Thyroid gland (tissue), 4 donors: ENCODE data around the gene OR14A2. TPM values are rescaled to one million over a fixed set of nuclear protein-coding genes. Genes with fewer than 3 reads are reported as not detected.

Source experiments
- DNase-seq, 2 donors: peaks; one replicate each; pipeline ENCODE4 v3.0.0-alpha.2; 2019
- H3K27ac ChIP-seq, 3 donors: fragments of 200-600 bp; sonication (generic); 1 replicate in 2 of 3; 2 replicates in 1 of 3; pipeline ENCODE4 v1.5.1; 2016 to 2019; ENCODE audit warnings: mild to moderate bottlenecking in 1 of 3, moderate library complexity in 1 of 3
- H3K27me3 ChIP-seq: fragments of 200-600 bp; sonication (generic); one replicate; pipeline ENCODE4 v1.5.1; 2019
- H3K36me3 ChIP-seq, 2 donors: fragments of 200-600 bp; sonication (generic); one replicate each; pipeline ENCODE4 v1.5.1; 2016 to 2019
- H3K4me1 ChIP-seq, 2 donors: fragments of 200-600 bp; sonication (generic); one replicate each; pipeline ENCODE4 v1.5.1; 2017 to 2019
- H3K4me3 ChIP-seq, 3 donors: fragments of 200-600 bp; sonication (generic); replicated peaks in 1 of 3; 1 replicate in 2 of 3; 2 replicates in 1 of 3; pipeline ENCODE4 v1.5.1; 2016; ENCODE audit warnings: mild to moderate bottlenecking in 1 of 3
- H3K9me3 ChIP-seq: fragments of 200-600 bp; sonication (generic); one replicate; pipeline ENCODE4 v1.5.1; 2017
- POLR2A ChIP-seq, 2 donors: fragments of 450-650 bp; IDR thresholded peaks; one replicate each; pipeline ENCODE4 v1.6.1; 2017; ENCODE audit warnings: antibody characterized with exemption in 2 of 2, mild to moderate bottlenecking in 2 of 2, moderate library complexity in 1 of 2
- WGBS, 2 donors: methylation state at CpG; one replicate each; pipeline ENCODE4 v1.1.5; 2017; 5-methylcytosine and 5-hydroxymethylcytosine counted together
- intact Hi-C: fragments of 100-400 bp; cut with DNase I; formaldehyde crosslinking; loops from one replicate; pipeline ENCODE4 v1.15.1; 2023
- total RNA-seq, 4 donors: library from RNA; depleted of rRNA; stranded (reverse); fragments of >200 nt; gene quantifications; one replicate each; pipeline ENCODE4 v1.2.3, GENCODE V29; 2016
- TF ChIP-seq, protein P1 (sequence below), 6 experiments: fragments of 200-600 bp in 3 of 6; fragments of 450-650 bp in 3 of 6; sonication (generic) in 3 of 6; IDR thresholded peaks; one replicate each; pipeline ENCODE4 v1.5.1; 2016 to 2019; ENCODE audit warnings: antibody characterized with exemption in 6 of 6, mild to moderate bottlenecking in 2 of 6, inconsistent platforms in 1 of 6, moderate library complexity in 1 of 6

OR14A2 gene
- total RNA-seq, 4 donors from 2014 or later, result not detected

DNA sequence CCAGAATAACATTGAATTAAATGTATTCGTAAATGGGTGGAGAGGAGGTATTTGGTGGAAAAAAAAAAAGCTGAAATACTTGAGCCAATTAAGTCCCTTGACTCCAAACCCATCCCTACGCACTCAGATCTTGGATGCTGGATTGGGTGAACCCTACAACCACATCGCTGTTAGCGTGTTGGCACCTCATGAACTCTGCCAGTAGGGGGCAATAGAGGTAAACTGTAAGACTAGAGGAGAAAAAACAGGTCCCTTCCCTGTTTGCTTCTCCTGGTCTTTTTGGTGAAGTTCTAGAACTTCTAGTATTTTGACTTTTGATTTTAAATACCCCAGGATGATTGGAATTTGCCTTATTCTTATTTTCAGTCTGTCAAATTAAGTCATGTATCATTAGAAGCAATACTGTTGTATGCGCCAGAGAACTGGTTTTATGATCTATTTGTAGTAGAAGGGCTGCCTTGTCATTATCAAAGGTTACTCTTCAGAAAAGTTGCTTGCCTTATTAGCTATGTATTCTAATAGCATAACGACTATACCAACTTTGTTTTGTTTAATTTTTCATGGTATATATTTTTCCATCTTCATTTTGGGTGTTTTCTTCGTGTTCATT lies 66.5 kb downstream of the OR14A2 start:
- no peaks in the 10 kb centered on the region for H3K27me3 ChIP-seq
- H3K9me3 ChIP-seq, result no peaks in the 10 kb centered on the region
- DNase-seq, result peak; percentile 64 to 69
- no peak overlapping the region for H3K27ac ChIP-seq
- H3K4me3 ChIP-seq, result no peak overlapping the region
- intact Hi-C loops, result no loop called here
- H3K36me3 ChIP-seq, result no peaks in the 10 kb centered on the region
- TF ChIP-seq, protein P1, sequence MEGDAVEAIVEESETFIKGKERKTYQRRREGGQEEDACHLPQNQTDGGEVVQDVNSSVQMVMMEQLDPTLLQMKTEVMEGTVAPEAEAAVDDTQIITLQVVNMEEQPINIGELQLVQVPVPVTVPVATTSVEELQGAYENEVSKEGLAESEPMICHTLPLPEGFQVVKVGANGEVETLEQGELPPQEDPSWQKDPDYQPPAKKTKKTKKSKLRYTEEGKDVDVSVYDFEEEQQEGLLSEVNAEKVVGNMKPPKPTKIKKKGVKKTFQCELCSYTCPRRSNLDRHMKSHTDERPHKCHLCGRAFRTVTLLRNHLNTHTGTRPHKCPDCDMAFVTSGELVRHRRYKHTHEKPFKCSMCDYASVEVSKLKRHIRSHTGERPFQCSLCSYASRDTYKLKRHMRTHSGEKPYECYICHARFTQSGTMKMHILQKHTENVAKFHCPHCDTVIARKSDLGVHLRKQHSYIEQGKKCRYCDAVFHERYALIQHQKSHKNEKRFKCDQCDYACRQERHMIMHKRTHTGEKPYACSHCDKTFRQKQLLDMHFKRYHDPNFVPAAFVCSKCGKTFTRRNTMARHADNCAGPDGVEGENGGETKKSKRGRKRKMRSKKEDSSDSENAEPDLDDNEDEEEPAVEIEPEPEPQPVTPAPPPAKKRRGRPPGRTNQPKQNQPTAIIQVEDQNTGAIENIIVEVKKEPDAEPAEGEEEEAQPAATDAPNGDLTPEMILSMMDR (IDR thresholded peaks at IDR 0.05), result peak; percentile 42 to 84 (median 70)
- no peak for TF ChIP-seq POLR2A (IDR thresholded peaks at IDR 0.05)
- 30 to 40% methylated on average over 7 of the region's 7 CpGs for WGBS, 2 donors
- no peaks in the 10 kb centered on the region for H3K4me1 ChIP-seq

DNA sequence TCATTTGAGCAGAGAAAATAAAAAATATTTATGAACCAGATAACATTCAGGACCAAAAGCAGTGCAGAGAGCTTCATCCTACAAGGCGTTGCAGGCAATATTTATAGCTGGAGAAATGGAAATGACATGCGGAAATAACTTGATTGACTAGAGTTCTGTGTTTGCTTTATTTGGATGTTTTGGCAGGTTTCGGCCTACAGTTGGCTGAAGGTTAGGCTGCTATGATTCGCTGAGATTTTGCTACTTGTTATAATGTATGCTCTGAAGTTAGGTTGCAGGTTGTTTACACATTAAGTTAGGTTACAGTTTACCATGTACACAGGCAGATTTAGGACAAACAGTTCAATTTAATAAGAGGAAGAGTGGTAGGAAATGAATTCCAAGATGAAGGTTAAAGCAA lies 67.8 kb downstream of the OR14A2 start:
- Histone ChIP-seq H3K4me1 (no peaks in the 10 kb centered on the region), H3K9me3 (no peaks in the 10 kb centered on the region), H3K36me3 (no peaks in the 10 kb centered on the region), H3K27ac (no peak overlapping the region), H3K4me3 (no peak overlapping the region), H3K27me3 (no peaks in the 10 kb centered on the region)
- DNase-seq, result no peak
- no peak for TF ChIP-seq POLR2A (IDR thresholded peaks at IDR 0.05)
- TF ChIP-seq, protein P1 (IDR thresholded peaks at IDR 0.05), result no peak
- intact Hi-C loops, result no loop called here
- 88 to 93% methylated on average over 4 of the region's 4 CpGs for WGBS, 2 donors

DNA sequence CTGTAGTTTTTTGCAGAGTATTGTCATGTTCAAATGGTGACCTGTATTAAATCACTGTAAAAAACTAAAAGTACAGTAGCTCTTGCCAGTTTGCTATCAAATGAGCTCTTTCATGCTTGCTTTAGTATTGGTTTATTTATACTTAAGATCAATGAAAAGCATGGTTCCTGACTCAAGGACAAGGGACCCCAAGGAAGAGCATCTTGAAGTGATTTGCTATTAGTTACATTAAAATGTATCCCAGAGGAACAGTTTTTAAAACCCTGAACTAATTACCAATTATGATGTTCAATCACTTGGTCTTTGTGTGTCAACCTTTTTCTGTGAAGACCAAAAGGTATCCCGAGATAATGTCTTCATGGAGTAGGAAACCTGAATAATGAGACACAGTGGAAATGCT lies 68.3 kb downstream of the OR14A2 start, which contains the start of gene OR13G1:
OR13G1 (minus strand) TSS at position 101 of the 400 bp plus-strand sequence. CDS start 6,698 bp downstream, outside the sequence.
- WGBS, 2 donors, result 79 to 81% methylated on average over 1 of the region's 1 CpG
- DNase-seq, result no peak
- no peak within 1 kb of the TSS for H3K27ac ChIP-seq
- no peaks in the 10 kb centered on the region for H3K9me3 ChIP-seq
- no peaks in the 10 kb centered on the region for H3K27me3 ChIP-seq
- no peak for TF ChIP-seq POLR2A (IDR thresholded peaks at IDR 0.05)
- TF ChIP-seq, protein P1 (IDR thresholded peaks at IDR 0.05), result no peak
- no peaks in the 10 kb centered on the region for H3K36me3 ChIP-seq
- H3K4me3 ChIP-seq, result no peak within 1 kb of the TSS
- intact Hi-C loops, result no loop called here
- no peaks in the 10 kb centered on the region for H3K4me1 ChIP-seq

Other genes with a start within 250 kb of the OR14A2 start
- not detected for gene OR2C3, start 211.7 kb downstream of the OR14A2 start, total RNA-seq
- gene GCSAML, start 199.0 kb downstream of the OR14A2 start, total RNA-seq, result under 1 TPM in 1 of 4 donors, not detected in 3; 0.13 TPM
- not detected for gene OR2G2, start 159.8 kb downstream of the OR14A2 start, total RNA-seq
- not detected for gene OR2G3, start 142.6 kb downstream of the OR14A2 start, total RNA-seq
- gene OR13G1, start 68.4 kb downstream of the OR14A2 start, total RNA-seq, result not detected
- gene OR6F1, start 31.5 kb downstream of the OR14A2 start, total RNA-seq, result not detected
- gene OR14K1, start 9.5 kb downstream of the OR14A2 start, total RNA-seq, result 1 to 10 TPM in 1 of 4 donors, not detected in 3; 1.1 TPM
- not detected for gene OR1C1, start 12.4 kb upstream of the OR14A2 start, total RNA-seq
- gene OR14A16, start 76.0 kb upstream of the OR14A2 start, total RNA-seq, result not detected
- gene OR11L1, start 93.8 kb upstream of the OR14A2 start, total RNA-seq, result under 1 TPM in 1 of 4 donors, not detected in 3; 0.68 TPM
- 10 to 100 TPM; 22.6 to 52.1 (median 29.4) TPM for gene TRIM58, start 109.0 kb upstream of the OR14A2 start, total RNA-seq
- 10 to 100 TPM in 1 of 4 donors, 1 to 10 TPM in 3; 2.8 to 25.8 (median 6.0) TPM for gene OR2W3, start 147.4 kb upstream of the OR14A2 start, total RNA-seq
- gene OR2T8, start 172.1 kb upstream of the OR14A2 start, total RNA-seq, result 1 to 10 TPM in 2 of 4 donors, under 1 TPM in 1, not detected in 1; 0.54 to 1.7 (median 1.2) TPM
- under 1 TPM in 2 of 4 donors, not detected in 2; 0.33 to 0.63 TPM for gene OR2AJ1, start 176.7 kb upstream of the OR14A2 start, total RNA-seq
- gene OR2L8, start 200.7 kb upstream of the OR14A2 start, total RNA-seq, result 1 to 10 TPM in 1 of 4 donors, under 1 TPM in 1, not detected in 2; 0.68 to 1.0 TPM
- under 1 TPM in 2 of 4 donors, not detected in 2; 0.63 to 0.67 TPM for gene OR2AK2, start 217.1 kb upstream of the OR14A2 start, total RNA-seq